ENCODE measurements around the gene LFNG.
"Not testable (repeated sequence)": the region's sequence is repeated elsewhere in the genome, so short reads cannot be mapped to it uniquely, and the experiment has no call there.

The LFNG gene

DNA sequence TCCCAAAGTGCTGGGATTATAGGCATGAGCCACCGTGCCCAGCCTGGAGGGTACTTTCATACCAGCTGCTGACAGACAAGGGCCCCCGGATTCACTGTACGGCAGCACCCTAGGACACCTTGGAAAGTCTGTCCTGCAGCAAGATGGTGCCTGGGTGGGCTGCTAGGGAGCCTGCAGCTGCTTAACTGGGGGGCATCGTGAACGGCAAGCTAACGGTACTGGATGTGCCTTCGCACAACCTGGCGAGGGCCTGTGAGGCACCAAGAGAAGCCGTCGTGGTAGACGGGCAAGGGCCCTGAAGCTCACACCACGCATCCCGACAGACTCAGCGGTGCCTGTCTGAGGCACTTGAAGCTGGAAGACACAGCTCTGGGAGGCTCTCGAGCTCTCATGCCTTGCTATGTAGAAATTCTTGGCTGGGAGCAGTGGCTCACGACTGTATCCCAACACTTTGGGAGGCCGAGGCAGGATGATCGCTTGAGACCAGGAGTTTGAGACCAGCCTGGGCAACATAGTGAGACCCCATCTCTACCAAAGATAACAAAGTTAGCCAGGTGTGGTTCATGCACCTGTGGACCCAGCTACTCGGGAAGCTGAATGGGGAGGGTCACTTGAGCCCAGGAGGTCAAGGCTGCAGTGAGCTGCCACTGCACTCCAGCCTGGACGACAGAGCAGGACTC is 26.3 kb downstream of the LFNG start:
- DNase-seq (ENCODE audit: low read depth), result no peak

DNA sequence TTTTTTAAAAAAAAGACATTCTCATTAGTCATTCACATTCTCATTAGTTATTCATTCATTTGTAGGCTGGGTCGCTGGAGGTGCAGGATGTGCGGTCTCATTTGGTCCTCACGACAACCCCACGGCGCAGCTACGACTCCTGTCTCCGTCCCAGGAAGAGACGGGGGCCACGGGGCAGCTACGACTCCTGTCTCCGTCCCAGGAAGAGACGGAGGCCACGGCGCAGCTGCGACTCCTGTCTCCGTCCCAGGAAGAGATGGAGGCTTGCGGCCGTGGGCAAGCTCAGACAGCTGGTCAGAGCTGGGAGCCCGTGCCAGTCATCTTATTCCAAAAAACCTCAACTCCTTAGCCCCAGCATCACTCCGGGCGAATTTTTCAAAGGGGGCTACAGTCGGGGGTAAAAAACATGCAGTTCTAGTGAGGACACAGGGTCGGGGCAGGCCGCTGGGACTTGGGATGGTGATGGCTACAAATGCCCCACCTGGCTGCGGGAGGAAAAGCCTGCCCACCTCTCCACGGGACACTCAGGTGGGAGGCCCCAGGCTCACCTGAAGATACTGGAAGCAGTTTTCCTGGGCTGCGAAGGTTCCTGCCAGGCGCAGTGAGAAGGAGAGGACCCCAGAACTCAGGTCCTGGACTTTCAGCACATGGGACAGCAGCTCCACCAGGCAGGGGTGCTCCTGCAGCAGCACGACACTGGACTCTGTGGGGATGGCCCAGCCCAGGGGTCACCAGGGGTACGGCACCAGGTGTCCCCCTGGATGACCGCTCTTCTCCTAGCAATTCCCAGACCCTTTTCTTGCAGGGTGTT is 27.4 kb downstream of the LFNG start:
- no peak for DNase-seq (ENCODE audit: low read depth)

DNA sequence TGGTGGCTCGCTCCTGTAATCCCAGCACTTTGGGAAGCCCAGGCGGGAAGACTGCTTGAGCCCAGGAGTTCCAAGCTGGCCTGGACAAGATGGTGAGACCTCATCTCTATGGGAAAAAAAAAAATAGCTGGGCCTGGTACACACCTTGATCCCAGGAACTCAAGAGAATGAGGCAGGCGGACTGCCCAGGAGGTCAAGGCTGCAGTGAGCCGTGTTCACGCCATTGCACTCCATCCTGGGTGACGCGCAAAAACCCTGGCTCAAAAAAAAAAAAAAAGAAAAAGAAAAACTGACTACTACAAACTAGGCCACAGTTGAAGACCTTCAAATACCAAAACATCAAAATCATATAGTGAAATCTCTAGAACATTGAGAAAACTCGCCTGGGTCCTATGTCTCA is 31.8 kb downstream of the LFNG start:
- DNase-seq (ENCODE audit: low read depth), result no peak

DNA sequence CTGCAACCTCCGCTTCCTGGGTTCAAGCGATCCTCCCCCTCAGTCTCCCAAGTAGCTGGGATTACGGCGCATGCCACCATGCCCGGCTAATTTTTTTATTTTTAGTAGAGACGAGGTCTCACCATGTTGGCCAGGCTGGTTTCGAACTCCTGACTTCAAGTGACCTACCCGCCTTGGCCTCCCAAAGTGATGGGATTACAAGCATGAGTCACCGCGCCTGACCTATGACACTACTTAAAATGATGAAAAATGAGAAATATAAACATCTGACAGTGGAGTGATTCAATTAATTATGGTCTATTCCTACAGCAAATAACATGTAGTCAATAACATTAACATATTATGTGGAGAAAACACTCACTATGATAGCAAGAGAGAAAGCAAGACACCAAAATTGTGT is 33.5 kb downstream of the LFNG start:
- no peak for DNase-seq (ENCODE audit: low read depth)

DNA sequence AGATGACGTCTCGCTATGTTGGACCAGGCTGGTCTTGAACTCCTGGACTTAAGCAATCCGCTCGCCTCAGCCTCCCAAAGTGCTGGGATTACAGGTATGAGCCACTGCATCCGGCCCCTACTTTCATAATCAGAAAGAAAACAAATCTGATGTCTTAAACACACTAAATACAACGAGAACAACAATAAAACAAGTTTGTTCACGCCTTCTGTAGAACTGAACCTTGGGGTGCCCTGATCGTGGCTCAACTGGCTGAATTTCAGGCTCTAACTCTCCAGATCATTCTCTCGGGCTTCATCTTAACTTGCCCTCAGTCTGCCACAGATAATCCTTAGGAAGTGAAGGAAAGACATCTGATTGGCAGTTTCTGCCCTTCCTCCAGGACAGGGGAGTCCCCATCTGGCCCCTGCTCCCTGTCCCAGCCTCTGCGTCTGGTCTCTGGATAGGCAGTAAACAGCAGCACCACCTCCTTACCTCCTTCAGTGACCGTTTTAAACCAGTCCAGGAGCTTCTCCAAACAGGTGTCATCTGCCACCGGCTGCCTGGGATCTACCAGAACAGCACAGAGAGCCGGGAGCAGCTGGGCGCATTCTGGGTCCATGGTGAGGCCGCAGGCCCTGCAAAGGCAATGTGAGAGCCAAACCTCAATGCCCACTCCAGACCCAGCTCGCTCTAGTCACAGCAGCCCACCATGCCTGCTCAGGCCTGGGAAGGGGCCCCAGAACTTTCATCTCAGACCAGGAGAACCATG is 34.4 kb downstream of the LFNG start:
- no peak for DNase-seq (ENCODE audit: low read depth)

DNA sequence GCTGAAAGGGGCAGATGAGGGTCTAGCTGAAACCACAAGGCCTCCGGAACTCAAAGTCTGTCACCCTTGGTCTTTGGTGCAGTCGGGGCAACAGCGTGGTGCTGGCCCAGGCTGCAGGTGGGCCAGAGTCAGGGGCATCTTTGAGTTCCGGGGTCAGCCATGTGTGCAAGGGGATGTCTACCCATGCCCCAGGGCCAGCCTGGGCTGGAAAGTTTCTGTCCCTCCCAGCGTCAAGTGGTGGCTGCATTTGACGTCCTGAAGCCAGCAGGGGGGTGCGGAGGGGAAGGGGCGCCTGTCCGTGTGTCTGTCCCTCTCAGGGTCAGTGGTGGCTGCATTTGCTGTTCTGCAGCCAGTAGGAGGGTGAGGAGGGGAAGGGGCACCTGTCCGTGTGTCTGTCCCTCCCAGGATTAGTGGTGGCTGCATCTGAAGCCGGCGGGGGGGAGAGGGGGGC is 35.1 kb downstream of the LFNG start:
- no peak for DNase-seq (ENCODE audit: low read depth)

DNA sequence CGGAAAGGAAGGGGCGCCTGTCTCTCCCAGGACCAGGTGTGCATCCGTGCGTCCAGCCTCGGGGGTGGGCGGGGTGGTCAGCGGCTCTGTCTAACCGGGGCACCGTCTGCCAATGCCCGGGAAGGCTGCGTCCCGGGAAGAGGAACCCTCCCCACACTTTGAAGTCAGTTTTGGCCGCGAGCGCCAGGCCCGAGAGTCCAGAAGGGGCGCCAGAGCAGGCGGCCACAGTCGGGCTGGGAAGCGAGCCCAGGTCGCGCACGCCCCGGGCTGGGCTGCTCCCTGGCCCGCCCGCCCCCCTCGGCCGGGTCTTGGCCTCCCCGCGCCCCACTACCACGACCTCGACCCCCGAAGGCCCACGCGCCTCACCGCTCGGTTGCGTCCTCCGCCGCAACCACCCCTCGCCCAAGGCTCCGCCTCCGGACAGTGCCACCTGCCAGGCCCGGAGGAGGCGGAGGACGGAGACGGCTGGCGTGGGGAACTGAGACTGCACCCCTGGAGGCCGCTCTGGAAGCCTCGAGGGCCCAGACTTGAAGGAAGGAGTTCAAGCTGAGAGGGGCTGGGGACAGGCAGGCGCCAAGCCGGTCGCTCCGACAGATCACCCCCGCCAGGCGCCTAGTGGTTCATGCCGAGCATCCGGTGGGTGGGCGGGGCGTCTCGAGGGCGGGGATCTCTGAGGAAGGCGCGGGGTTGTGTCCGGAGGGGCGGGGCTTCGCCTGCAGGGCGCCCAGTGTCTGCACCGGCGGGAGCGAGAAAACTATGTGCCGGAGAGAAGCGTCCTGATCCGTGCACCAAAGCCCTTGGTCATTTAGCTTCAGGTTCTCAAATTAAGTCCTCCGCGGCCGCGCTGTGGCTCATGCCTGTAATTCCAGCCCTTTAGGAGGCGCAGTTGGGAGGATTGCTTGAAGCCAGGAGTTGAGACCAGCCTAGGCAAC is 35.8 kb downstream of the LFNG start, which contains the start of gene BRAT1:
BRAT1 (minus strand) TSS at position 404 of the 932 bp plus-strand sequence. CDS start 1,093 bp downstream, outside the sequence.
- DNase-seq (ENCODE audit: low read depth), result peak; percentile 83

DNA sequence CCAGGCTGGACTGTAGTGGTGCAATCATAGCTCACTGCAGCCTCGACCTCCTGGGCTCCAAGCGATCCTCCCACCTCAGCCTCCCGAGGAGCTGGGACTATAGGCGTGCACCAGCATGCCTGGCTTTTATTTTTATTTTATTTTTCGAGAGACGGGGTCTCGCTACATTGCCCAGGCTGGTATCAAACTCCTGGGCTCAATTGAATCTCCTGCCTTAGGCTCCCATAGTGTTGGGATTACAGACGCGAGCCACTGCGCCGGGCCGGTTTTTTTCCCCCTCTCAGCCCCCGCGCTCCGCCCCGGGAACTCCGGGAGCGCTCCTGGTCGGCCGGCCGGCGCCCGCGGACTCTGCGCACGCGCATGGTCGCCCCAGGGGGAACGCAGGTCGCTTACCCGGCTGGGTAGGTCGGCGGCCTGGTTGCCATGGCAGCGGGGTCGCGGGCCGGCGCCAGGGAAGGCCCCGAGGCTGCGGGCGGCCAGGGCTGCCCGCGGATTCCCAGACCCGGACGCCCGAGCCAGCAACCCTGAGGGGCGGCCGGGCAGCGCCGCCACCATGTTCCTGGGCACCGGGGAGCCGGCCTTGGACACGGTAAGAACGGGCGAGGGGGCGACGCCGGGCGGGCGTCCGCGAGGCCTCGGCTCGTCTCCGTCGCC is 39.2 kb downstream of the LFNG start, which contains the start of gene IQCE:
IQCE (plus strand) TSS at position 351 of the 654 bp plus-strand sequence; CDS start at position 554, 203 bp downstream.
- peak; percentile 77 for DNase-seq (ENCODE audit: low read depth)

DNA sequence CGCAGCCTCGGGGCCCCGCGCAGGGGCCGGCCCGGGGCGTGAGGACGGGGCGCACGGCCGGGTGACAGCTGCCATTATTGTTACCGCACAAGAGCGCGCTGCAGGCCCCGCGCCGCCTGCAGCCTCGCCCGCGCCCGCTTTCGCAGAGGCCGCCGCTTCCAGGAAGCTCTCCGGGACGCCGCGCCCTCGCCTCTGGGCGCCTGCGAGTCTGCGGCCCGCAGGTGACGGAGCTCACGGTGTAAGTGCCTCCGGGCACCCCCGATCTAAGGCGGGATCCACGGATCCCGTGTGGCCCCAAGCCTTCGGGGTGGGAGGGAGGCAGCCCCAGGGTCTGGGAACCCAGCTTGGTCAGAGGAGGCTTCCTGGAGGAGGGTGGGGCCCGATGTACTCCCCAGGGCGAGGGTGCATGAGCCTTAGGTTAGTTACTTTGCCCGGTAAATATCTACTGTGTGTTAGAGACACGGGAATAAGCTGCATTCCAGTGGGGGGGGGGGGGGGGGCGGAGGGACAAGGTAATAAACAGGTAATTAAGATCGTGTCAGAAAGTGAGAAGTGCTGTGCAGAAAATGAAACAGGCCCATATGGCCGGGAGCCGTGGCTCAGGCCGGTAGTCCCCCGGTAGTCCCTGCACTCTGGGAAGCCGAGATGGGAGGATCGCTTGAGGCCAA is 39.8 kb downstream of the LFNG start:
- no peak for DNase-seq (ENCODE audit: low read depth)

DNA sequence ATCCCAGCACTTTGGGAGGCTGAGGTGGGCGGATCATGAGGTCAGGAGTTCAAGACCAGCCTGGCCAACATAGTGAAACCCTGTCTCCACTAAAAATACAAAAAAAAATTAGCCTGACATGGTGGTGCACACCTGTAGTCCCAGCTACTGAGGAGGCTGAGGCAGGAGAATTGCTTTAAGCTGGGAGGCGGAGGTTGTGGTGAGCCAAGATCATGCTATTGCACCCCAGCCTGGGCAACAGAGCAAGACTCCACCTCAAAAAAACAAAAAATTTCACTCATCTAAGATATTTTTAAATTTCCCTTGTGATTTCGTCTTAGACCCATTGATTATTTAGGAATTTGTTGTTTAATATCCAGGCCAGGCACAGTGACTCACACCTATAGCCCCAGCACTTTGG is 44.4 kb downstream of the LFNG start:
- not testable (repeated sequence) for DNase-seq (ENCODE audit: low read depth)

DNA sequence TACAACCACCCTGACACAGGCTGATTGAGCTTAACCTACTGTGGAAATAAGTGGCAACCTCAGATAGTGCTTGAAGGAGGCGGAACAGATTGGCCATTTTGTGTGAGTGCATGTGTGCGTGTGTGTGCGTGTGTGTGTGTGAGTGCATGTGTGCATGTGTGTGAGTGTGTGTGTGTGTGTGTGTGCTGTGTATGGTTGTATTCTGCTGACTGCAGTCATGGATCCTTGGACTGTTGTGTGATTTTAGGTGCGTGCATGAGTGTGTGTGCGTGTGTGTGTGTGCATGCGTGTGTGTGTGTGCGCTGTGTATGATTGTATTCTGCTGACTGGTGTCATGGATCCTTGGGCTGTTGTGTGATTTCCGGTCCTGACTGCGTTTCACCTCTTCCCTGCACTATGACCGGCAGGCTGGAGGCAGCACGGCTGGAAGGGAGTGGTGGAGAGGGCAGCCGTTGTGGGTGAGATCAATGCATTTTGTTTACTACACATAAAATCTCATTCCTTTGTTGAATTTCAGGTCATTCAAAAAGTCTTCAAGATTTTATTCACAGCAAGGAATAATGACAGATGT is 45.5 kb downstream of the LFNG start:
- DNase-seq (ENCODE audit: low read depth), result no peak

DNA sequence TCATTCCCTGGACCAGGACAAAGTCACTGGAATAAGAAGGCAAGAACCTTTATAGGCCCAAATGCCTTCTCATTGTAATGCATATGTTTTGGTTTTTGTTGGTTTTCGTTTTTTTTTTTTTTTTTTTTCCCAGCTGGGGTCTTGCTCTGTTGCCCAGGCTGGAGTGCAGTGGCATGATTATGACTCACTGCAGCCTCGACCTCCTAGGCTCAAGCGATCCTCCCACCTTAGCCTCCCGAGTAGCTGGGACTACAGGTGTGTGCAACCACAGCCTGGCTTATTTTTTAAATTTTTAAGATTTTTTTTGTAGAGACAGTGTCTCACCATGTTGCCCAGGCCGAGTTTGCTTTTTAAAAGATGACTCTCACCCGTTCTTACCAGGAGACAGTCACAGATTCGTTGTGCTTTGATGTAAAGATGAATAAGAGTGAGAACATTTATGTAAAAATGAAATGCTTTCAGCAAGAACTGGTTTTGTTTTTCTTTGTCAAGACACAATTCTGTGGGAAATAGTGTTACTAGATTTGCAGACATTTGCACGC is 46.8 kb downstream of the LFNG start:
- no peak for DNase-seq (ENCODE audit: low read depth)

DNA sequence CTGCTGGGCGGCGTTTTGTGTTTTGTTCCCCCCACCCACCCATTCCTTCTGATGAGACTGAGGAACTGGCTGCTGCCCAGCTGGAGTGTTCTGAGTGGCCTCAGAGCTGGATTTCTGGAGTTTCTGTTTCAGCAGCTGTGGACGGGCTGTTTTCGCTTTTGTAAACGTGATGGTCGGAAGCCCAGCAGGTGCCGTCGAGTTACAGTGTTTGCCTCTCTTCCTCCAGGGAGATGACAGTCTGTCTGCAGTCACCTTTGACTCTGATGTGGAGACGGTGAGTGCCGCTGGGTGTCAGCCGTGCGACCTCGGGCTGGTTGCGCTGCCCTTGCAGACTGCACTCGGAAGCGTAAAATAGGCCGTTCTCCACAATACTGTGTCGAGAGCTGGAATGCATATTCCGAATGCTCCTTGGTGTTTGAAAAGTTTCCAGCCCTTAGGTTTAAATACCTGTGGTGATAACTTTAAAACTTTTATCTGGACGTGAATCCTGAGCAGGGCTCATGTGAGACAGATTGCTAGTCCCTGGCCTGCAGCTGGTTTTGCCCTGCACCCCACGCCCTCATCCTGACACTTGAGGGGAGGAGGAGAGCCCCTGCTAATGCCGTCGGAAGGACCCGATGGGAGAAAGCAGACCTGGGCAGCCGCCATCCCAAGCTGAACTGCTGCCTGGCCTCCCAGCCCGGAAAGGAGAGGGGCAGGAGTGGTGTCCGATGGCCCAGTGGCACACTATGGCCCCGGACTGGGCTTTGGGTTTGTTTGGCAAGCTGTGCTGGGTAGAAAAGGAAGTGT is 47.5 kb downstream of the LFNG start:
- DNase-seq (ENCODE audit: low read depth), result no peak

DNA sequence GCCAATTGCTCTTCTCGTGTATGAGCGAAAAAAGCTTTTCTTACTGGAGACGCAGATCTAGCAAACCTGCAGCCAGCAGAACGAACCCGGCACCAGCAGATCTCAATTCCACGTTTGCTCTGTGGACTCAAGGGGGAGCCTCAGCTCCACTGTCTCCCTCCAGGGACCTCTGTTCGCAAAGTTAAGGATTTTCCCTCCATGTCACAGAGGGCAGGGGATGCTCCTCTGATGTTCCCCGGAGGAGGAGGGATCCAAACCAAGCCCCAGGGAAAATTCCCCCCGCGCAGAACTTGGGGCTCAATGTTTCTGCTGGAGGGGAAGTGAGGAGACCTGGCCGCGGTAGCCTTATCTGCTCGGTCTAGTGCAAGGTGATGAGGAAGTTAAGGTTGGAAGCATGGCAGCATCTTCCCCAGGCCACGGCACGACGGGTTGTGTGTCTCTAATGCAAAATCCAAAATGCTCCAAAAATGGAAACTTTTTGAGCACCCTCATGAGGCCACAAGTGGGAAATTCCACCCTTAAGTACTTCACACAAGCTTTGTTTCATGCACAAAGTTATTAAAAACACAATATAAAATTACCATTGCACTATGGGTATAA is 48.2 kb downstream of the LFNG start:
- DNase-seq (ENCODE audit: low read depth), result peak; percentile 20

DNA sequence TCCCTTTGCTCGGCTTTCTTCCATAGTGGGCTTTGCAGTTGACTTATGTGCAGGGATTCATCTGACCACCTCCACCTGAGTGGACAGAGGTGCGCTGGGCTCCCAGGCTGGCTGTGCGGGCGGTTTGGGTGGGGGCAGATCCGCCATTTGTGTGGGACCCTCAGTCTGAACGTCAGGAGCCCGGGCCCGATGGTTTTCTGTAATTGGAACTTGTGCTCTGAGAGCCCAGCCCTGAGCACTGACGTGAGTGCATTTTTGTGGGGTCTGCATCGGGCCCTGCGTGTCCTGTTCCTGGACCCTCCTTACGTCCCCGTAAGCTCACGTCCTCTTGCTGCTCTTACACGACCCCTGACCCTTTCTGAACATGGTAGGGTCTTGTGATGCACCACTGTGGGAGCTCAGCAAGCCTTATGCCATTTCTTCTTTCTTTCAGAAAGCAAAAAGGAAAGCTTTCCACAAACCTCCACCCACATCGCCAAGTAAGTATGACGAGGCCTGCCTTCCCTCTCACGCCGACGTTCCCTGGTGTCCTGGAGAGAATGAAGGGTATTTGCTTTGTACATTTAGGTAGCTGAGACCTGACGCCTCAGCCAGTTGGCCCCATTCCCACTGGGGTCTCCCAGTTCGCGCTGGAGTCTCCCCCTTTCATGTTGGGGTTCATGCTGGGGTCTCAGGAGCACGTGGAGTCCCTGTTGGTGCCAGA is 49.1 kb downstream of the LFNG start:
- DNase-seq (ENCODE audit: low read depth), result no peak

DNA sequence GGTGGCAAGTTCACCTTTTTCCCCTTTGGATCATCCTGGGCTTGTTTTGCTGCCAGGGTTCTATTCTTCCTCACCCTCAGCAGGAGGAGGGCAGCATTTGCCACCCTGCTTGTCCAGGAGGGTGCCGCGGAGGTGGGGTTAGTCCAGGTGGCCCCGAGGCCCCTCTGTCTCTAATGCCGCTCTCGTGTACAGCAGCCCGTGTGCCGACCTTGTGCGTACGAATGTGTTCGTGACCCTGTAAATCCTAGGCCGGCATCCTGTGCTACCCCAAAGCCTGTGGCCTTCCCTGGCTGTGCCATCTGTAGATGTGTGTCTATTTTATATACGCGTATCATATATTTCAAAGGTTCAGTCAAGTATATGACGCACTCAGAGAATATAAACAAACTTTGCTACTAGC is 49.8 kb downstream of the LFNG start:
- no peak for DNase-seq (ENCODE audit: low read depth)

DNA sequence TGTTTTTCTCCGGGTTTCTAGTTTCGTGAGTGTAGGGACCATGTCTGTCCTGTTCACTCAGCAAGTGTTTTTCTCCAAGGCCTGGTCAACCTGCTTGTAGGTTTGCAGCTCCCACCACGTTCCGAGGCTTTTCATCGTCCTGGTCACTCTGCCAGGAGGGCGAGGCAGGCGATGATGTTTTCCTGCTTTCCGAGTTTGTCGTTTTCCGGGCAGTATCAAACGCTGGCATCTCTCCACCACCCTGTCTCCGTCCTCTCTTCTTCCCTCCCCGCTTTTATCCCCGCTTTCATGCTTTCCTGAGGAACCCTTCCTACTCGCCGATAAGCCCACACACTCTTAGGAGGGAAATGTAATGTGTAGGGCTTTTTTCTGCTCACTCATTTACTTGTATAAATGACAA is 50.4 kb downstream of the LFNG start:
- no peak for DNase-seq (ENCODE audit: low read depth)

DNA sequence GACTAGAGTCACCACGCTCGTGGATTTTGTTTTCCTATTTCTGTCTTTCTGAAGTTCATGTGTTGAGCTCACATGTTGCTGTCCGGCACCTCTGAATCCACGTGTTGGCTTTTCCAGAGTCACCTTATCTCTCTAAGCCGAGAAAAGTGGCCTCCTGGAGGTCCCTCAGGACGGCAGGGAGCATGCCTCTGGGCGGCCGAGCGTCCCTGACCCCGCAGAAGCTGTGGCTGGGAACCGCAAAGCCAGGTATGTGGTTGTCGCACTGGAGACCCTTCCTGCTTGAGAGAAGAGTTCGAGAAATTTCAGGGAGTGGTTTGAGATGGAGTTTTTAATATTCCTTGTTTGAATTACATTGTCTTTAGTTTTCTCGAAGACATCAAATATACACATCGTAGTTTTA is 51.8 kb downstream of the LFNG start:
- DNase-seq (ENCODE audit: low read depth), result no peak

Data from fibroblast of the conjunctiva (primary cell).